Sigmoid colon (tissue), 7 donors: ENCODE data around the gene ZNF433. TPM values are rescaled to one million over a fixed set of nuclear protein-coding genes. Genes with fewer than 3 reads are reported as not detected.

Experiments used
- DNase-seq: peaks from one replicate; pipeline ENCODE4 v3.0.0-alpha.2; 2019
- H3K27ac ChIP-seq, 4 donors: fragments of 200-600 bp; sonication (generic); one replicate each; pipeline ENCODE4 v1.5.1; 2016 to 2019; ENCODE audit warnings: mild to moderate bottlenecking in 1 of 4
- H3K27me3 ChIP-seq, 3 donors: fragments of 200-600 bp; sonication (generic); one replicate each; pipeline ENCODE4 v1.5.1; 2019; ENCODE audit warnings: mild to moderate bottlenecking in 1 of 3
- H3K36me3 ChIP-seq, 4 donors: fragments of 200-600 bp; sonication (generic); one replicate each; pipeline ENCODE4 v1.5.1; 2016 to 2019
- H3K4me1 ChIP-seq, 4 donors: fragments of 200-600 bp; sonication (generic); one replicate each; pipeline ENCODE4 v1.5.1; 2017 to 2019
- H3K4me3 ChIP-seq, 4 donors: fragments of 200-600 bp; sonication (generic); one replicate each; pipeline ENCODE4 v1.5.1; 2017 to 2019; ENCODE audit warnings: mild to moderate bottlenecking in 2 of 4, moderate library complexity in 1 of 4
- H3K9me3 ChIP-seq, 4 donors: fragments of 200-600 bp in 3 of 4; sonication (generic) in 3 of 4; one replicate each; pipeline versions ENCODE4 v1.5.1 to v1.6.1; 2013 to 2019
- EP300 ChIP-seq, 4 donors: sonication (generic); formaldehyde crosslinking; IDR thresholded peaks; one replicate each; pipeline ENCODE4 v1.6.1; 2017; ENCODE audit warnings: antibody characterized with exemption in 4 of 4
- POLR2A ChIP-seq, 2 donors: fragments of 450-650 bp; IDR thresholded peaks; one replicate each; pipeline ENCODE4 v1.6.1; 2016; ENCODE audit warnings: antibody characterized with exemption in 2 of 2, mild to moderate bottlenecking in 2 of 2, moderate library complexity in 2 of 2
- POLR2AphosphoS5 ChIP-seq, 4 donors: sonication (generic); formaldehyde crosslinking; IDR thresholded peaks; one replicate each; pipeline ENCODE4 v1.6.1; 2017; ENCODE audit warnings: antibody characterized with exemption in 4 of 4
- WGBS, 2 donors: extraction: QIAGEN DNeasy Blood & Tissue Kit; methylation state at CpG; one replicate each; pipeline ENCODE4 v1.1.7; 2013; 5-methylcytosine and 5-hydroxymethylcytosine counted together
- intact Hi-C: fragments of 100-400 bp; cut with DNase I; formaldehyde crosslinking; loops from one replicate; pipeline ENCODE4 v1.15.1; 2023
- polyA plus RNA-seq, 3 donors: library from polyadenylated mRNA; stranded (reverse); fragments of 200-250 nt; gene quantifications; one replicate each; pipeline ENCODE4 v1.2.3, GENCODE V29; 2013
- total RNA-seq, 4 donors: library from RNA; depleted of rRNA; stranded (reverse); fragments of >200 nt; gene quantifications; one replicate each; pipeline ENCODE4 v1.1.0, GENCODE V29; 2016
- TF ChIP-seq, protein P1 (sequence below), 4 experiments: fragments of 450-650 bp in 3 of 4; fragments of 200-600 bp in 1 of 4; IDR thresholded peaks; one replicate each; pipeline ENCODE4 v1.5.1; 2016 to 2019; ENCODE audit warnings: antibody characterized with exemption in 4 of 4, mild to moderate bottlenecking in 3 of 4, moderate library complexity in 2 of 4
- donor health status: healthy with polysubstance abuse.
- donor health status: Bipolar disorder and iron deficiency.
- donor health status: healthy.

ZNF433 gene
- total and polyA plus RNA-seq, 7 donors: 1.2 to 16.9 (median 2.9) TPM

DNA sequence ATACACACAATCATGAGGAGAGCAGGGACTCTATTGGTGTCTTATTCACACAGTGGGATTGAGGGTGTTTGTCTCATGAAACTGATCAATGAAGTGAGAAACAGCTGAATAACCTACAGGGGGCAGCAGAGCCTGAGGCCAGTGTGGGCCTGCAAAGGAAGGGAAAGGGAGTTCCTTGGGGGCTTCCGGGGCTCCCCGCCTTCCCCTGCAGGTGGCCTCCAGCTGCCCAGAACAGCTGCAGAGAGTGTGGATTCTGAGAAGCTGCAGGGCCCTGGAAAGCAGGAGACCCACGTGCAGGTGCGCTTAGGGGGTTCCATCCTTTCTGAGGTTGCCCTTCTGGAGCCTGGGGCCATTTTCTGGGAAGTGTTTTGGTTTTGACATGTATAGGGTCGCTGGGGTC is 50.5 kb downstream of the ZNF433 start:
- no peak for DNase-seq
- Histone ChIP-seq H3K9me3 (peaks cover 0 to 17% (median 10%) of the 10 kb centered on the region in 4 donors), H3K36me3 (peaks cover 0 to 2% (median 0%) of the 10 kb centered on the region in 4 donors), H3K27ac (no peak overlapping the region), H3K27me3 (no peaks in the 10 kb centered on the region), H3K4me3 (no peak overlapping the region), H3K4me1 (peaks cover 0 to 8% (median 0%) of the 10 kb centered on the region in 4 donors)
- TF ChIP-seq POLR2AphosphoS5 (IDR thresholded peaks at IDR 0.05): no peak
- TF ChIP-seq, protein P1, sequence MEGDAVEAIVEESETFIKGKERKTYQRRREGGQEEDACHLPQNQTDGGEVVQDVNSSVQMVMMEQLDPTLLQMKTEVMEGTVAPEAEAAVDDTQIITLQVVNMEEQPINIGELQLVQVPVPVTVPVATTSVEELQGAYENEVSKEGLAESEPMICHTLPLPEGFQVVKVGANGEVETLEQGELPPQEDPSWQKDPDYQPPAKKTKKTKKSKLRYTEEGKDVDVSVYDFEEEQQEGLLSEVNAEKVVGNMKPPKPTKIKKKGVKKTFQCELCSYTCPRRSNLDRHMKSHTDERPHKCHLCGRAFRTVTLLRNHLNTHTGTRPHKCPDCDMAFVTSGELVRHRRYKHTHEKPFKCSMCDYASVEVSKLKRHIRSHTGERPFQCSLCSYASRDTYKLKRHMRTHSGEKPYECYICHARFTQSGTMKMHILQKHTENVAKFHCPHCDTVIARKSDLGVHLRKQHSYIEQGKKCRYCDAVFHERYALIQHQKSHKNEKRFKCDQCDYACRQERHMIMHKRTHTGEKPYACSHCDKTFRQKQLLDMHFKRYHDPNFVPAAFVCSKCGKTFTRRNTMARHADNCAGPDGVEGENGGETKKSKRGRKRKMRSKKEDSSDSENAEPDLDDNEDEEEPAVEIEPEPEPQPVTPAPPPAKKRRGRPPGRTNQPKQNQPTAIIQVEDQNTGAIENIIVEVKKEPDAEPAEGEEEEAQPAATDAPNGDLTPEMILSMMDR (IDR thresholded peaks at IDR 0.05): peak in 1 of 4 experiments; percentile 11
- intact Hi-C loops: no loop called here
- 39 to 58% methylated on average over 5 of the region's 5 CpGs for WGBS, 2 donors

DNA sequence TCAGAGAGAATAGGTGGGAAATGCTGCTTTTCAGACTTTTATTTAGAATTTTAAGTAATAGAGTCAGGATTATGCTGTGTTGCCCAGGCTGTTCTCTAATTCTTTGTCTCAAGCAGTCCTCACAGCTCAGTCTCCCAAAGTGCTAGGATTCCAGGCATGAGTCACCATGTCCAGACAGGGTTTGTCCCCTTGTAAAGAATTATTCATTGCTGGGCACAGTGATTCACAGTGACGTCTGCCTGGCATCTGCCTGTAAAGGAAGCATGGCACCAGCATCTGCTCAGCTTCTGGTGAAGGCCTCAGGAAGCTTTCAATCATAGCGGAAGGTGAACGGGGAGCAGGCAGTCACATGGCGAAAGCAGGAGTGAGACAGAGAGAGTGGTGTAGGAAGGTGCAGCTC is 53.0 kb downstream of the ZNF433 start:
- DNase-seq: no peak
- TF ChIP-seq, protein P1 (IDR thresholded peaks at IDR 0.05): no peak
- TF ChIP-seq EP300 (IDR thresholded peaks at IDR 0.05): no peak
- no peak for TF ChIP-seq POLR2A (IDR thresholded peaks at IDR 0.05)
- no peak for TF ChIP-seq POLR2AphosphoS5 (IDR thresholded peaks at IDR 0.05)
- peaks cover 6 to 26% (median 12%) of the 10 kb centered on the region in 4 donors for H3K36me3 ChIP-seq
- H3K4me3 ChIP-seq: no peak overlapping the region
- H3K9me3 ChIP-seq: peaks cover 7 to 38% (median 27%) of the 10 kb centered on the region in 4 donors
- intact Hi-C loops: no loop called here
- 83 to 91% methylated on average over 4 of the region's 4 CpGs for WGBS, 2 donors
- no peaks in the 10 kb centered on the region for H3K4me1 ChIP-seq
- no peaks in the 10 kb centered on the region for H3K27me3 ChIP-seq
- H3K27ac ChIP-seq: no peak overlapping the region

DNA sequence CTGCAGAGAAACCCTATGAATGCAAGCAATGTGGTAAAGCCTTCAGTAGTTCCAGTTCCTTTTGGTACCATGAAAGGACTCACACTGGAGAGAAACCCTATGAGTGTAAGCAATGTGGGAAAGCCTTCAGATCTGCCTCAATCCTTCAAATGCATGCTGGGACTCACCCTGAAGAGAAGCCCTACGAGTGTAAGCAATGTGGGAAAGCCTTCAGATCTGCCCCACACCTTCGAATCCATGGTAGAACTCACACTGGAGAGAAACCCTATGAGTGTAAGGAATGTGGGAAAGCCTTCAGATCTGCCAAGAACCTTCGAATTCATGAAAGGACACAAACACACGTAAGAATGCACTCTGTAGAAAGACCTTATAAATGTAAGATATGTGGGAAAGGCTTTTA is 56.0 kb downstream of the ZNF433 start:
- Histone ChIP-seq H3K36me3 (peaks cover 6 to 34% (median 14%) of the 10 kb centered on the region in 4 donors), H3K27me3 (no peaks in the 10 kb centered on the region), H3K9me3 (peaks cover 7 to 41% (median 28%) of the 10 kb centered on the region in 4 donors), H3K4me1 (no peaks in the 10 kb centered on the region), H3K4me3 (no peak overlapping the region), H3K27ac (no peak overlapping the region)
- intact Hi-C loops: no loop called here
- 95% methylated on average over 4 of the region's 4 CpGs for WGBS, 2 donors
- TF ChIP-seq POLR2A (IDR thresholded peaks at IDR 0.05): no peak
- no peak for TF ChIP-seq EP300 (IDR thresholded peaks at IDR 0.05)
- TF ChIP-seq POLR2AphosphoS5 (IDR thresholded peaks at IDR 0.05): no peak
- TF ChIP-seq, protein P1 (IDR thresholded peaks at IDR 0.05): no peak
- DNase-seq: no peak

DNA sequence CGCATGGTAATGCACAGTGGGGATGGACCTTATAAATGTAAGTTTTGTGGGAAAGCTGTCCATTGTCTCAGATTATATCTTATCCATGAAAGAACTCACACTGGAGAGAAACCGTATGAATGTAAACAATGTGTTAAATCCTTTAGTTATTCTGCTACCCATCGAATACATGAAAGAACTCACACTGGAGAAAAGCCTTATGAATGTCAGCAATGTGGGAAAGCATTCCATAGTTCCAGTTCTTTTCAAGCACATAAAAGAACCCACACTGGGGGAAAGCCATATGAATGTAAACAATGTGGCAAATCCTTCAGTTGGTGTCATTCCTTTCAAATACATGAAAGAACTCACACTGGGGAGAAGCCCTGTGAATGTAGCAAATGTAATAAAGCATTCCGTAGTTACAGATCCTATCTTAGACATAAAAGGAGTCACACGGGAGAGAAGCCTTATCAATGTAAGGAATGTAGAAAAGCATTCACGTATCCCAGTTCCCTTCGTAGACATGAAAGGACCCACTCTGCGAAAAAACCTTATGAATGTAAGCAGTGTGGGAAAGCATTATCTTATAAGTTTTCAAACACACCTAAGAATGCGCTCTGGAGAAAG is 56.9 kb downstream of the ZNF433 start:
- H3K4me3 ChIP-seq: no peak overlapping the region
- intact Hi-C loops: no loop called here
- peaks cover 7 to 41% (median 28%) of the 10 kb centered on the region in 4 donors for H3K9me3 ChIP-seq
- 96 to 97% methylated on average over 9 of the region's 9 CpGs for WGBS, 2 donors
- H3K27ac ChIP-seq: no peak overlapping the region
- H3K36me3 ChIP-seq: peaks cover 6 to 34% (median 14%) of the 10 kb centered on the region in 4 donors
- TF ChIP-seq POLR2A (IDR thresholded peaks at IDR 0.05) (no peak), POLR2AphosphoS5 (IDR thresholded peaks at IDR 0.05) (no peak), EP300 (IDR thresholded peaks at IDR 0.05) (no peak)
- TF ChIP-seq, protein P1 (IDR thresholded peaks at IDR 0.05): no peak
- no peaks in the 10 kb centered on the region for H3K27me3 ChIP-seq
- DNase-seq: no peak
- H3K4me1 ChIP-seq: no peaks in the 10 kb centered on the region
